Putamen (tissue), 1 donor: ENCODE data around the gene NUP210.
A peak's percentile ranks its signal among the peaks of the same experiment; 100 is the strongest.
"Not testable (repeated sequence)": the region's sequence is repeated elsewhere in the genome, so short reads cannot be mapped to it uniquely, and the experiment has no call there.

Source experiments
- DNase-seq: peaks from one replicate; pipeline ENCODE4 v3.0.0-alpha.2; 2016; ENCODE audit warnings: low spot score

NUP210 gene

GRCh38 chr3:13406190-13406589 is 13.9 kb downstream of the NUP210 start:
- DNase-seq, result no peak

DNA sequence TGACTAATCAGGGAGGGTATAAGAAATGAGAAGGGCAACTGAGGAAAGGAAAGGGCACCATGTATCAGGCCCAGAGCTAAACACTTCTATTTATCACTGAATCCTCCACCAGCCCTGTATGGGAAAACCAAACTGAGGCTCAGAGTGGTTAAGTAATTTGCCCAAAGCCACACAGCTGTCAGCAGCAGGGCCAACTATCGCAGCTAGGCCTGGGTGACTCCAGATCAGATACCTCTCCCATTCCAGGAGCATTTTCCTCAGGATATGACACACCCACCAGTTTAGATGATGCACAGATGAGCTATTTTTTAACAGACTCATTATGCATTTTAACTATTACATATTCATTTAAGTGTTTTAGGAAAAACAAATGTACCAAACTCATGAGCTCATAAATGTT is 14.5 kb downstream of the NUP210 start:
- DNase-seq, result no peak

GRCh38 chr3:13404626-13405452 is 15.3 kb downstream of the NUP210 start:
- no peak for DNase-seq

DNA sequence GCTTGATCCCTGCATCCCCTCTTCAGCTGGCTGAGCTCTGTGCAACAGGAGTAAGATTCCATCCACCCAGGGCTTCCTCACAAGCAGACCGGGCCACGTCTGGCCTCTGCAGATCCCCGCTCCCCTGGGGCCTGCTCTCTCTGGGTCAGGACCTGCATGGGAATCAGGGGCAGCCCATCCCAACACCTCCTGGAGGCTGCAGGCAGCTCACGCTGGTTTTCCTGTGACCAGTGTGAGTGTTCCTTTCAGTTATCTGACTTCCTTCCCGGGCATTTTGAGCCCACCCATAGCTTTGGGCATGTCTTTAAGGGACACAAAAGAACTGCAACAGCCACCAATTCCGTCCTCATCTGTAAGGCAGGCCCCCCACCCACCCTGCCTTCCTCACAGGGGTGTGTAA is 16.3 kb downstream of the NUP210 start:
- DNase-seq, result no peak

DNA sequence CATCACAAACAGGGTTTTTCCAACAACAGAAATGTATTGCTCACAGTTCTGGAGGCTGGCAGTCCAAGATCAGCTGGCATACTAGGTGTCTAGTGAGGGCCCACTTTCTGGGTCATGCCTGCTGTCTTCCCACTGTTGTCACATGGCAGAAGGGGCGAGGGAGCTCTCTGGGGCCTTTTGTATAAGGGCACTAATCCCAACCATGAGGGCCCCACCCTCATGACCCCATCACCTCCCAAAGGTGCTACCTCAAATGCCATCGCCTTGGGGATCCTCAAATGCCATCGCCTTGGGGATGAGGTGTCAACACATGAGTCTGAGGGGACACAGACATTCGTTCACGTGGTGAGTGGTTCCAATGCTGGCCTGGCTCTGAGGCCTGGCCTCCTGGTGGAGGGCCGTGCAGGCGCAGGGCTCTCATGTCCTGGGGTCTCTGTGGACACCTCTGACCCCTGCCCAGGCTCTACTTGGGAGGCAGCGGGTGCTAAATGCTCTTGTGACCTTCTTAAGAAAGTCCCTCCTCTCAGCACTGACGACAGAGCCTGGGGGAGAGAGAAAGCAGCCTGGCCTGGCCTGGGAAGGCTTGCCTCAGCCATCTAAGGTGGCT is 16.8 kb downstream of the NUP210 start:
- DNase-seq, result no peak

DNA sequence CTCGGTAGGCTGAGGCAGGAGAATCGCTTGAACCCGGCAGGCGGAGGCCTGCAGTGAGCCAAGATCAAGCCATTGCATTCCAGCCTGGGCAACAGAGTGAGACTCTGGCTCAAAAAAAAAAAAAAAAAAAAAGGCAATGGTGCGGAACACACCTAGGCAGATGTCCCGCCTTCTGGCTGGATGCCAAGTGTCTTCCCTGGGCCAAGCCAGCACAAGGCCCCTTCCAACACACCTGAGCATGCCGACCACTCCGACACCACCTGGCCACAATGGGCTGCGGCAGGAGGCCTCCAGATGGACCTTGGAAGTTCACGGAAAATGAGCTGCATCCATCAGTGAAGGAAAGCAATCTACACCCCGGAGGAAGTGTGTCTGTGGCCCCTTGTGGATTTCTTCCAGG is 19.0 kb downstream of the NUP210 start:
- no peak for DNase-seq

GRCh38 chr3:13400114-13400673 is 19.9 kb downstream of the NUP210 start:
- no peak for DNase-seq

DNA sequence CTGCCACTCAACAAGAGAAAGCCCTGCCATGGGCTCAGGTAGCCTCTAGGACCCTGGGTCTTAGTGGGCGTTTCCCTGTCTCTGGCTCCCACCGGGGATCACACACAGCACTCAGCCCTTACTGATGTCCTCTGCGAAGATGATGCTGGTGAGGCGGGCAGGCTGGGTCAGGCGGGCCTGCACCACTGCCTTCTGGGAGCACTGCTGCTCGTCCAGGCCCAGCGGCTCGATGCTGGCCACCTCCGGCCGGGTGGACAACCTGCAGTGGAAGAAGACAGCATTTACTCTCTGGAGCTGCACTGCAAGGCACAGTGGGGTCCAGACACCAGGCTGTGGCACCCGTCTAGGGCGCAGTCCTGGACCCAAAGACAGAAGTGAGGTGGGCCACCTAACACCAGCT is 20.5 kb downstream of the NUP210 start:
- no peak for DNase-seq

DNA sequence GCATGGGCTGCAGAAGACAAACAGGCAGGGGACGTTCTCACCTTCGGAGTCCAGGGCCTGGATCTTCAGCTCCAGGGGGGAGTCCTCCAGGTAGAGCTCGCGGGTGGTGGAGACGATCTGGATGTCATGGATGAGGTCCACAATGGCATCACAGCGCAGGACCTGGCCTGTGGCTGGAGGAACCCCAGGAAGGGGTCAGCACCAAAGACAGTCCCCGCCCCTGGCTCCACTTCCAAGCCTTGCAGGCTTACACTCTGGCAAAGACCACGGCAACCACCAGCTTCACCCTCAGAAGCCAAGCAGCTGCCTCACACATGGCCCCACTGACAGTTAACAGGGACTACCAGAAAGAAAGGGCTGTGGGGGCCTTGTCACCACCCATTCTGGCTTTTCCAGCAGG is 22.8 kb downstream of the NUP210 start:
- no peak for DNase-seq

DNA sequence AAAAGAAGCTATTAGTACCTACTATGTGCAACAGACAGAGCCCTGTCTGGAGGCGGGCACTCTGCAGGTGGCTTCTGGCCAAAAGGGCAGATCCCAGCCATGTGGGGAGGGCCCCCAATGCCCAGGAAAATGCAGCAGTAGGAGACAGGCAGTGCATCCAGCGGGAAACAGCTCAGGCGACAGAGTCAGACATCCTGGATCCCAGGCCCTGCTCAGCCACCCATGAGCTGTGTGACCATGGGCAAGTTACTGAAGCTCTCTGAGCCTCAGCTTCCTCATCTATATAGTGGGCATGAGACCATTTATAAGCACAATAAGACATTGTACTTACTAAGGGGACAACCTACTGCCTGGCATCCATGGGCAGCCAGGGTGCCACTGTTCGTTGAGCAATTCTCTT is 25.8 kb downstream of the NUP210 start:
- no peak for DNase-seq

DNA sequence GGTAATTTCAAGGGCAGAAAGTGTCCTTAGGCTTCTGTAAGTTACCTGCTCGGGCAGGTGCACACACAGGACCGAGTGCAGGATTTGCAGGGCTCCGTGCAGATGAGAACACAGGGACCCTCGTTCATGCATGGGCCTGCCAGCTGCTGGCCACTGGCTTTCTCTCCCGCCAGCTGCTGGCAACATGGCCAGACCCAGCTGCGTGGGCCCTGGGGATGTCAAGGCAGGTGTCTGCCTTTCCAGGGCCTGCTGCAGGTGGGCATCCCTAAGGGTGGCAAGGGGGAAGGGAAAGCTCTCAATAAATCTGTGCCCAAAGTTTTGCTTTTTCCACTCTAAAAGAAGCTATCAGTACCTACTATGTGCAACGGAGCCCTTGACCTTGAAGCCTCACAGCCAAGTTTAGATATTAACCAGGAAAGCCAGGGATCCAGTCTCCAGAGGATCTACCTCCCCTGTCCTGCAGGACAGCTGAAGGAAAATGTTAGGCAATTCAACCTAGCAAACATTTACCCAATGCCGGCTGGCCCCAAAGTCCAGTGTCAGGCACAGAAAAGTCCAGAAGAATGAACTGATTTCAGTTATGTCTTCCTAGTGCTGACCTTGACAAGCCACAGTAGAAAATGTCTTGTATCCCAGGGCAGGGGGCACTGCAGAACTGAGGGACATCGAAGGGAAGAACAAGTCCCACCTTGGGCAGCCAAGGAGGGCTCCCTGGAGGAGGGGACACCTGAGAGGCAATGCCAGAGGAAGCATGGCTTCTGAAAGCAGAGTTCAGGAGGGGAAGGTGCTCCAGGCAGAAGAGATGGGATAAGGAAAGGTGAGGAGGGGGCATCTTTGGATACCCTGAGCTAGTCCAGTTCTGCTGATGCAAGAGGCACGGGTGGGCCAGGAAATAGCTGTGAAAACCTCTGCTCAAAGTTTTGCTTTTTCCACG is 26.4 kb downstream of the NUP210 start:
- DNase-seq, result no peak

- no peak for DNase-seq
These were observed 28.8 kb downstream of the NUP210 start for GRCh38 chr3:13391308-13391707.

GRCh38 chr3:13389378-13389777 is 30.7 kb downstream of the NUP210 start:
- no peak for DNase-seq

DNA sequence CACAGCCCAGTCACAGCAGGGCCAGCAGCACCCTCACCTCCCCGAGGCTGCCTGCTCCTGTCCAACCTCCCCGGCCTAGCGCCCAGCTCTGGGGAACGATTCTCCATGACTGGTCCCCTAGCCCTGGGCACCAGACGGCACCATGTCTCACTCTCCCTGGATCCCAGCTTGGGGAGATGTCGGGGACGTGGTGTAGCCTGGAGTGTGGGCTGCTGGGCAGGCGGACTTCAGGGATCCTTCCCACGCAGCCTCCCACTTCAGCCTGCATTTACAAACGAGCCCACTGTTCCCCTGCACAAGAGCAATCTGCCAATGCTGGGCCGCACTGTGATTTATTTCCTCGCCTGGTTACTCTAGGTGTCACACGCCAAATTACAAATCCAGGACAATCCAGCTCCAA is 31.3 kb downstream of the NUP210 start:
- DNase-seq, result no peak

DNA sequence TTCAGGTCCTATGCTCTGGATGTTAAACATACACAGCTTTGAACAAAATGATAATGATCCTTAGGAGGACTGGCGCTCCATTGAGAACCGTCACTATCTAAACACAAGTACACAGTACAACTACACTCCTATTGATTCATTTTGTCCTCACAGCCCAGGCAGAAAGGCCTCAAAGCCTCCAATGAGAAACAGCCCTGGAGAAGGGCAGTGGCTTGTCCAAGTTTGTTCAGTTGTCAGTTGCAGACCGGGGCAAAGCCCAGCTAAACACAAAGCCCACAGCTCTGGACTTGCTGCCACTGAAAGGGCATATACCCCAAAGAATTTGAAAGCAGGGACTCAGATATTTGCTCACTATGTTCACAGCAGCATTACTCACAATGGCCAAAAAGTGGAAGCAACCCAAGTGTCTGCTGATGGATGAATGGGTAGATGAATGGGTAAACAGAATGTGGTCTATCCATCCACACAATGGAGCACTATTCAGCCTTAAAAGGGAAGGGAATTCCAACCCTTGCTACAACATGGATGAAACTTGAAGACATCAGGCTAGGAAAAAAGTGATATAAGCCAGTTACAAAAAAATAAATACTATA is 34.7 kb downstream of the NUP210 start:
- DNase-seq, result peak; percentile 57

GRCh38 chr3:13380971-13381370 is 39.2 kb downstream of the NUP210 start:
- peak; percentile 34 for DNase-seq

DNA sequence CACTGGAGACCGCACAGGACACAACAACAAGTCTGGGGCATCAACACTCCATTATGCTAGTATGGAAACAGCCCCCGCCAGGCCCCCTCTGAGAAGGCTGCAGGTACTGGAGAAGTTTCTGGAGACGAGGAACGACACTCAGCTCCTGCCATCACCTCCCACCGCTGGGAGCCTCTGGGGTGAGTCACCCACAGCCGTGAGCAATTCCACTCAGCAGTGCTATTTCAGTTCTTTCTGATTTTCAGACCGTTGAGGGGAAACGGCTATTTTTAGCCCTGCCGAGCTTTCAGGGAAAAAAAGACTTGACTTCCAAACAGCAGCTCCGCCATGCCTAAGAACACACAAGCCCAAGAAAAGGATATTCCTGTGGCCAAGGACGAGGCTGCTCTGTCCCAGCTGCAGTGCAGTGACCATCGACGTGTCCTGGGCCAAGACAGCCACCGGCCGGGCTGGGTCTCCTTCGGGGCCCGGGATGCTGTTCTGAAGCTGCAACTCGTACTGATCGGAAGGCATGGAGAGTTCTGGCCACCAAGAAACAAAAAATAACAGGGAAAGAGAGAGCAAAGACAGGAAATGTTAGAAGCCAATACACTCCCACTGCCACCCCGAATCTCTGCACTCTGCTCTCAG is 40.8 kb downstream of the NUP210 start:
- peak; percentile 79 for DNase-seq

DNA sequence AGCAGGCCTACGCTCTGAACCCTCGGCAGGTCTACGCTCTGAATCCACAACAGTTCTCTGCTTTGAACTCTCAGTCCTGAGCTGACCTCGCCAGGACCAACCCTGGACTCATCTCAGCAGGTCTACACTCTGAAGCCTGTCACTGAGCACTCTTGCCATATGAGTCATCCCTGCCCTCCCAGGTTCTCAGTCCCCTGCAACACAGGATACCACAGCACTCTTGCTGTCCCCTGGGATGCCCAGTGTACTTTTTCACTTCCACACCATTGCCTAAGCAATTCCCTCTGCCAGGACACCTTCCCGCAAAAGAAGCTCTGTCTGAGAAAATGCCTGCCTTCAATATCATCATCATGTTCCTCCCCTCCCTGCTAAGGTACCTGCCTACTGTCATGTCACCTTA is 42.0 kb downstream of the NUP210 start:
- DNase-seq, result no peak

GRCh38 chr3:13377741-13378140 is 42.4 kb downstream of the NUP210 start:
- DNase-seq, result not testable (repeated sequence)

DNA sequence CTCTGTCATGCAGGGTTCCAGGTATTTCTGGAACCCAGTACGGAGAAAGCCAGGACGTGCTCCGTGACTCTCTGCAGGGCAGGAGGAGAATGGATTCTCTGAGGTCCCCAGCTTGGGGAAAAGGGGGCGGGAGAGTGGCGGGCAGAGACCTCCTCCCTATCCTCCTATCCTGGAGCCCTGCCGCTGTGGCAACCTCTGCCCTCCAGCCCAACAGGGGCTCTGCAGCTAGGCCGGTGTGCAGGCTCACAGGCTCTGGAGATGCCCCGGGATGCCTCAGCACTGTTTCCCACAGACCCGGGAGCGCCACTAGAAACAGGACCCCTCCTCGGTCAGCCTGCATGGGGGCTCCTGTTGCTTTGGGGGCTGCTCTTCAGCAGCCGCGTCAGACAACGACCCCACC is 43.1 kb downstream of the NUP210 start:
- DNase-seq, result no peak

- no peak for DNase-seq
These were observed 44.0 kb downstream of the NUP210 start for GRCh38 chr3:13376091-13376490.
